ENCODE data around the gene AOPEP. TPM values are rescaled to one million over a fixed set of nuclear protein-coding genes. Genes with fewer than 3 reads are reported as not detected.

AOPEP gene
- total and polyA plus RNA-seq, 9 of the 15 experiments (the other 6 are each of a cell fraction or from before 2014, with no cell fraction given), result 4.5 to 19.3 (median 13.5) TPM

DNA sequence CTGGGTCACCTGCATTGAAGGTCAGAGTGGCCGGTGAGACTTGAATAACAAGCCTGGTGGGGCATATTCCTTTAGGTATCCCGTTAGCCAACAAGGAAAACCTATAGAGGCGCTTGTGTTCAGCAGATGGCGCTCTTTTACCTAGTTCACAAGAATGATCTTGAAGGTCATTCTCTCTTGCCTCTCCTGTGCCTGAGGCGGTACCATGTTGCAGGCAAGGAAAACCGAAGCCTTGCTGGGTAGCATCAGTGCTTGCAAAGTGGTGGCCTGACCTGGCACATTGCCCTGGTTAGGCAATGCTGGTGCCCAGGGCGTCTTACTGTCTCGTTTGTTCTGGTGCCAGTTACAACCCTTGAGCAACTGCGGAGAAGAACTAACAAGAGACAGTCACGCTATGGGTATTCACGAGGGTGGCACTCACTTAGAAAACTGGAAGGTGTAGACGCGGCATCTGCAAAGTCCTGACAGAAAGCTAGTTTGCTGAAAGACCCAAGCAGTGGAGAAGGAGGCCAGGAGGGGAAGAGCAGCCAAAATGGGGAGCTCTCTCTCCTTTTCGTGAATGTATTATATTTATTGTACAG is 56.7 kb downstream of the AOPEP start:
- no peak overlapping the region for H2AFZ ChIP-seq (ENCODE audit: low read depth, low read length)
- no peak overlapping the region for H3K9ac ChIP-seq (ENCODE audit: insufficient read depth in 1 of 2, low read depth in 2 of 2, low read length in 2 of 2)
- FAIRE-seq, result peak; percentile 81
- no peaks in the 10 kb centered on the region for H3K27me3 ChIP-seq (ENCODE audit: control insufficient read depth in 2 of 2, insufficient read depth in 2 of 2, low read length in 2 of 2)
- no peaks in the 10 kb centered on the region for H3K79me2 ChIP-seq (ENCODE audit: control insufficient read depth, insufficient read depth, low read length)
- H4K20me1 ChIP-seq (replicated peaks; ENCODE audit: control insufficient read depth, insufficient read depth, low read length), result no peaks in the 10 kb centered on the region
- DNase-seq (ENCODE audit: extremely low read depth in 1 of 4, low spot score in 3 of 4), result peak in 3 of 4 experiments; percentile 29 to 70 (median 30)
- H3K9me3 ChIP-seq (replicated peaks; ENCODE audit: control insufficient read depth, insufficient read depth, low read depth, low read length), result no peaks in the 10 kb centered on the region
- in situ Hi-C loops (cut with MboI) (loop anchor here (10.0 kb wide), 2 partner anchors 302 to 342 kb away; no protein-coding TSS in a partner anchor), intact Hi-C loops (cut with micrococcal nuclease) (loop anchor here (1.0 to 10.0 kb wide), 5 partner anchors 102 to 482 kb away; no protein-coding TSS in a partner anchor)
- H3K4me3 ChIP-seq, result no peak overlapping the region
- POLR2A ChIA-PET, result interaction anchor here (0.7 to 1.5 kb wide), 2 partner anchors 11 to 106 kb away, joined by 3 read pairs; no protein-coding TSS in a partner anchor
- H3K36me3 ChIP-seq (ENCODE audit: control insufficient read depth, insufficient read depth, low read length), result no peaks in the 10 kb centered on the region; the same call in 2 of the 3 replicates
- CTCF ChIA-PET (ENCODE audit: low intra/inter-chr PET ratio), result interaction anchor here (0.6 to 2.3 kb wide), 7 partner anchors 104 to 348 kb away, joined by 3 to 14 read pairs (median 4); no protein-coding TSS in a partner anchor
- H3K27ac ChIP-seq (ENCODE audit: extremely low read depth, low read depth, low read length), result no peak overlapping the region
- H3K9me1 ChIP-seq (ENCODE audit: control insufficient read depth, insufficient read depth, low read length), result no peaks in the 10 kb centered on the region
- ATAC-seq, result peak; percentile 90
- WGBS (ENCODE audit: insufficient coverage, low coverage, missing lambda C conversion rate), result 42% methylated on average over 14 of the region's 14 CpGs
- peaks cover 0 to 5% of the 10 kb centered on the region in 2 experiments; a peak in 1 of 5 replicates for H3K4me1 ChIP-seq (replicated peaks in 1 of 2; ENCODE audit: control insufficient read depth in 2 of 2, insufficient read depth in 2 of 2, low read length in 2 of 2)
- H3K4me2 ChIP-seq (ENCODE audit: insufficient read depth, low read length), result no peak overlapping the region
- no TSS peak for BruUV-seq (replicated peaks)
- TF ChIP-seq NR2C1 (IDR thresholded peaks at IDR 0.05) (no peak), NR2C1 (tag; IDR thresholded peaks at IDR 0.05) (no peak), TCF3 (CRISPR knock-in tag; IDR thresholded peaks at IDR 0.05) (no peak), ZFP36 (IDR thresholded peaks at IDR 0.05; ENCODE audit: low read depth, low read length, partially characterized antibody) (peak; percentile 4), SMAD2 (IDR thresholded peaks at IDR 0.05; ENCODE audit: low read depth, low read length) (no peak), ESRRA (IDR thresholded peaks at IDR 0.05; ENCODE audit: borderline replicate concordance, low read depth) (peak; percentile 89), SMC3 (conservative IDR thresholded peaks at IDR 0.05; ENCODE audit: insufficient read depth, low read depth, low read length) (peak; percentile 53)
- TF ChIP-seq, protein P1, sequence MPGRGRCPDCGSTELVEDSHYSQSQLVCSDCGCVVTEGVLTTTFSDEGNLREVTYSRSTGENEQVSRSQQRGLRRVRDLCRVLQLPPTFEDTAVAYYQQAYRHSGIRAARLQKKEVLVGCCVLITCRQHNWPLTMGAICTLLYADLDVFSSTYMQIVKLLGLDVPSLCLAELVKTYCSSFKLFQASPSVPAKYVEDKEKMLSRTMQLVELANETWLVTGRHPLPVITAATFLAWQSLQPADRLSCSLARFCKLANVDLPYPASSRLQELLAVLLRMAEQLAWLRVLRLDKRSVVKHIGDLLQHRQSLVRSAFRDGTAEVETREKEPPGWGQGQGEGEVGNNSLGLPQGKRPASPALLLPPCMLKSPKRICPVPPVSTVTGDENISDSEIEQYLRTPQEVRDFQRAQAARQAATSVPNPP (IDR thresholded peaks at IDR 0.05; ENCODE audit: borderline replicate concordance, insufficient read depth, insufficient read length), result no peak
- TF ChIP-seq, protein P2, sequence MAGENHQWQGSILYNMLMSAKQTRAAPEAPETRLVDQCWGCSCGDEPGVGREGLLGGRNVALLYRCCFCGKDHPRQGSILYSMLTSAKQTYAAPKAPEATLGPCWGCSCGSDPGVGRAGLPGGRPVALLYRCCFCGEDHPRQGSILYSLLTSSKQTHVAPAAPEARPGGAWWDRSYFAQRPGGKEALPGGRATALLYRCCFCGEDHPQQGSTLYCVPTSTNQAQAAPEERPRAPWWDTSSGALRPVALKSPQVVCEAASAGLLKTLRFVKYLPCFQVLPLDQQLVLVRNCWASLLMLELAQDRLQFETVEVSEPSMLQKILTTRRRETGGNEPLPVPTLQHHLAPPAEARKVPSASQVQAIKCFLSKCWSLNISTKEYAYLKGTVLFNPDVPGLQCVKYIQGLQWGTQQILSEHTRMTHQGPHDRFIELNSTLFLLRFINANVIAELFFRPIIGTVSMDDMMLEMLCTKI (IDR thresholded peaks at IDR 0.05; ENCODE audit: partially characterized antibody), result no peak
- TF ChIP-seq, protein P3, sequence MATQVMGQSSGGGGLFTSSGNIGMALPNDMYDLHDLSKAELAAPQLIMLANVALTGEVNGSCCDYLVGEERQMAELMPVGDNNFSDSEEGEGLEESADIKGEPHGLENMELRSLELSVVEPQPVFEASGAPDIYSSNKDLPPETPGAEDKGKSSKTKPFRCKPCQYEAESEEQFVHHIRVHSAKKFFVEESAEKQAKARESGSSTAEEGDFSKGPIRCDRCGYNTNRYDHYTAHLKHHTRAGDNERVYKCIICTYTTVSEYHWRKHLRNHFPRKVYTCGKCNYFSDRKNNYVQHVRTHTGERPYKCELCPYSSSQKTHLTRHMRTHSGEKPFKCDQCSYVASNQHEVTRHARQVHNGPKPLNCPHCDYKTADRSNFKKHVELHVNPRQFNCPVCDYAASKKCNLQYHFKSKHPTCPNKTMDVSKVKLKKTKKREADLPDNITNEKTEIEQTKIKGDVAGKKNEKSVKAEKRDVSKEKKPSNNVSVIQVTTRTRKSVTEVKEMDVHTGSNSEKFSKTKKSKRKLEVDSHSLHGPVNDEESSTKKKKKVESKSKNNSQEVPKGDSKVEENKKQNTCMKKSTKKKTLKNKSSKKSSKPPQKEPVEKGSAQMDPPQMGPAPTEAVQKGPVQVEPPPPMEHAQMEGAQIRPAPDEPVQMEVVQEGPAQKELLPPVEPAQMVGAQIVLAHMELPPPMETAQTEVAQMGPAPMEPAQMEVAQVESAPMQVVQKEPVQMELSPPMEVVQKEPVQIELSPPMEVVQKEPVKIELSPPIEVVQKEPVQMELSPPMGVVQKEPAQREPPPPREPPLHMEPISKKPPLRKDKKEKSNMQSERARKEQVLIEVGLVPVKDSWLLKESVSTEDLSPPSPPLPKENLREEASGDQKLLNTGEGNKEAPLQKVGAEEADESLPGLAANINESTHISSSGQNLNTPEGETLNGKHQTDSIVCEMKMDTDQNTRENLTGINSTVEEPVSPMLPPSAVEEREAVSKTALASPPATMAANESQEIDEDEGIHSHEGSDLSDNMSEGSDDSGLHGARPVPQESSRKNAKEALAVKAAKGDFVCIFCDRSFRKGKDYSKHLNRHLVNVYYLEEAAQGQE (IDR thresholded peaks at IDR 0.05; ENCODE audit: borderline replicate concordance), result peak; percentile 79
- TF ChIP-seq, protein P3 (CRISPR knock-in tag; IDR thresholded peaks at IDR 0.05; ENCODE audit: low read depth), result no peak

All from K562 (cell line).